Activated T-helper 17 cell treated with anti-CD3 and anti-CD28 coated beads, Interleukin-2, amount 50 U/mL, for 72 hours (primary cell): Measurements from ENCODE around the gene GHRHR. TPM values are rescaled to one million over a fixed set of nuclear protein-coding genes. Genes with fewer than 3 reads are reported as not detected.

Experiments
- ATAC-seq: fragments of 150-1000 bp; cut with Tn5 transposase; replicated peaks from 2 replicates; pipeline ENCODE4 v1.10.0; 2021; ENCODE audit warnings: mild to moderate bottlenecking, moderate library complexity
- H3K27ac Mint-ChIP-seq: one replicate; pipeline ENCODE4 v1.8.0; 2022; ENCODE audit warnings: mixed read lengths
- H3K27me3 Mint-ChIP-seq: one replicate; pipeline ENCODE4 v1.8.0; 2022; ENCODE audit warnings: mixed read lengths
- H3K36me3 Mint-ChIP-seq: one replicate; pipeline ENCODE4 v1.8.0; 2022; ENCODE audit warnings: low read depth, mild to moderate bottlenecking, mixed read lengths
- H3K4me1 Mint-ChIP-seq: one replicate; pipeline ENCODE4 v1.8.0; 2022; ENCODE audit warnings: mixed read lengths
- H3K4me3 Mint-ChIP-seq: one replicate; pipeline ENCODE4 v1.8.0; 2022; ENCODE audit warnings: mild to moderate bottlenecking, mixed read lengths
- H3K9me3 Mint-ChIP-seq: one replicate; pipeline ENCODE4 v1.8.0; 2022; ENCODE audit warnings: mixed read lengths
- total RNA-seq, 2 donors: library from RNA; stranded (reverse); gene quantifications; one replicate each; pipeline ENCODE4 v1.2.3, GENCODE V29; 2022

GHRHR gene
- total RNA-seq, 2 donors from 2014 or later, result not detected

GRCh38 chr7:30968747-30969603, 5.2 kb downstream of the GHRHR start:
- peaks cover 4% of the 10 kb centered on the region for H3K4me1 Mint-ChIP-seq
- H3K36me3 Mint-ChIP-seq, result no peaks in the 10 kb centered on the region
- no peak for ATAC-seq
- H3K9me3 Mint-ChIP-seq, result no peaks in the 10 kb centered on the region
- no peak overlapping the region for H3K27ac Mint-ChIP-seq
- no peak overlapping the region for H3K4me3 Mint-ChIP-seq
- peaks cover 34% of the 10 kb centered on the region for H3K27me3 Mint-ChIP-seq

- no peak overlapping the region for H3K4me3 Mint-ChIP-seq
- no peak for ATAC-seq
- H3K36me3 Mint-ChIP-seq, result no peaks in the 10 kb centered on the region
- no peaks in the 10 kb centered on the region for H3K9me3 Mint-ChIP-seq
- peaks cover 4% of the 10 kb centered on the region for H3K4me1 Mint-ChIP-seq
- peaks cover 30% of the 10 kb centered on the region for H3K27me3 Mint-ChIP-seq
- no peak overlapping the region for H3K27ac Mint-ChIP-seq
Observed at GRCh38 chr7:30969604-30969970, 5.8 kb downstream of the GHRHR start.

GRCh38 chr7:30970074-30970473, 6.3 kb downstream of the GHRHR start:
- H3K4me1 Mint-ChIP-seq, result peaks cover 4% of the 10 kb centered on the region
- no peaks in the 10 kb centered on the region for H3K9me3 Mint-ChIP-seq
- H3K27ac Mint-ChIP-seq, result no peak overlapping the region
- H3K4me3 Mint-ChIP-seq, result no peak overlapping the region
- peaks cover 30% of the 10 kb centered on the region for H3K27me3 Mint-ChIP-seq
- no peak for ATAC-seq
- no peaks in the 10 kb centered on the region for H3K36me3 Mint-ChIP-seq

- ATAC-seq, result no peak
- H3K27me3 Mint-ChIP-seq, result peaks cover 31% of the 10 kb centered on the region
- no peaks in the 10 kb centered on the region for H3K36me3 Mint-ChIP-seq
- H3K4me1 Mint-ChIP-seq, result peaks cover 4% of the 10 kb centered on the region
- H3K27ac Mint-ChIP-seq, result no peak overlapping the region
- no peaks in the 10 kb centered on the region for H3K9me3 Mint-ChIP-seq
- H3K4me3 Mint-ChIP-seq, result no peak overlapping the region
Observed at GRCh38 chr7:30970594-30971094, 6.9 kb downstream of the GHRHR start.

- Mint-ChIP-seq H3K9me3 (no peaks in the 10 kb centered on the region), H3K4me1 (peaks cover 4% of the 10 kb centered on the region), H3K4me3 (no peak overlapping the region), H3K27ac (no peak overlapping the region), H3K27me3 (peaks cover 35% of the 10 kb centered on the region), H3K36me3 (no peaks in the 10 kb centered on the region)
- no peak for ATAC-seq
Observed at GRCh38 chr7:30971440-30971839, 7.7 kb downstream of the GHRHR start.

GRCh38 chr7:30971840-30972563, 8.2 kb downstream of the GHRHR start:
- H3K27me3 Mint-ChIP-seq, result peaks cover 39% of the 10 kb centered on the region
- H3K36me3 Mint-ChIP-seq, result no peaks in the 10 kb centered on the region
- no peak for ATAC-seq
- no peaks in the 10 kb centered on the region for H3K9me3 Mint-ChIP-seq
- no peak overlapping the region for H3K4me3 Mint-ChIP-seq
- no peak overlapping the region for H3K27ac Mint-ChIP-seq
- peaks cover 4% of the 10 kb centered on the region for H3K4me1 Mint-ChIP-seq

GRCh38 chr7:30973292-30973691, 9.5 kb downstream of the GHRHR start:
- no peak for ATAC-seq
- Mint-ChIP-seq H3K9me3 (no peaks in the 10 kb centered on the region), H3K27ac (no peak overlapping the region), H3K4me3 (no peak overlapping the region), H3K4me1 (peaks cover under 1% of the 10 kb centered on the region), H3K36me3 (no peaks in the 10 kb centered on the region), H3K27me3 (peaks cover 40% of the 10 kb centered on the region)

GRCh38 chr7:30973791-30974604, 10.2 kb downstream of the GHRHR start:
- peak overlapping the region; percentile 37 for H3K27ac Mint-ChIP-seq
- H3K4me1 Mint-ChIP-seq, result no peaks in the 10 kb centered on the region
- no peaks in the 10 kb centered on the region for H3K36me3 Mint-ChIP-seq
- no peak for ATAC-seq
- H3K27me3 Mint-ChIP-seq, result peaks cover 43% of the 10 kb centered on the region
- no peaks in the 10 kb centered on the region for H3K9me3 Mint-ChIP-seq
- no peak overlapping the region for H3K4me3 Mint-ChIP-seq

GRCh38 chr7:30974605-30975255, 11.0 kb downstream of the GHRHR start:
- Mint-ChIP-seq H3K36me3 (no peaks in the 10 kb centered on the region), H3K27ac (peak overlapping the region; percentile 37), H3K4me3 (no peak overlapping the region), H3K4me1 (no peaks in the 10 kb centered on the region), H3K27me3 (peaks cover 48% of the 10 kb centered on the region), H3K9me3 (no peaks in the 10 kb centered on the region)
- peak; percentile 85 for ATAC-seq

- ATAC-seq, result no peak
- H3K4me1 Mint-ChIP-seq, result no peaks in the 10 kb centered on the region
- H3K27me3 Mint-ChIP-seq, result peaks cover 52% of the 10 kb centered on the region
- no peaks in the 10 kb centered on the region for H3K36me3 Mint-ChIP-seq
- H3K4me3 Mint-ChIP-seq, result no peak overlapping the region
- H3K9me3 Mint-ChIP-seq, result no peaks in the 10 kb centered on the region
- H3K27ac Mint-ChIP-seq, result no peak overlapping the region
Observed at GRCh38 chr7:30975256-30975899, 11.6 kb downstream of the GHRHR start.

- no peak overlapping the region for H3K4me3 Mint-ChIP-seq
- H3K4me1 Mint-ChIP-seq, result no peaks in the 10 kb centered on the region
- no peak overlapping the region for H3K27ac Mint-ChIP-seq
- H3K36me3 Mint-ChIP-seq, result no peaks in the 10 kb centered on the region
- no peaks in the 10 kb centered on the region for H3K9me3 Mint-ChIP-seq
- peaks cover 51% of the 10 kb centered on the region for H3K27me3 Mint-ChIP-seq
- ATAC-seq, result no peak
Observed at GRCh38 chr7:30976381-30976780, 12.6 kb downstream of the GHRHR start.

- no peak overlapping the region for H3K27ac Mint-ChIP-seq
- H3K4me1 Mint-ChIP-seq, result no peaks in the 10 kb centered on the region
- no peak for ATAC-seq
- peaks cover 49% of the 10 kb centered on the region for H3K27me3 Mint-ChIP-seq
- no peaks in the 10 kb centered on the region for H3K36me3 Mint-ChIP-seq
- no peaks in the 10 kb centered on the region for H3K9me3 Mint-ChIP-seq
- no peak overlapping the region for H3K4me3 Mint-ChIP-seq
Observed at GRCh38 chr7:30977222-30977621, 13.5 kb downstream of the GHRHR start.

GRCh38 chr7:30977896-30978564, 14.3 kb downstream of the GHRHR start:
- no peaks in the 10 kb centered on the region for H3K4me1 Mint-ChIP-seq
- peaks cover 44% of the 10 kb centered on the region for H3K27me3 Mint-ChIP-seq
- H3K36me3 Mint-ChIP-seq, result no peaks in the 10 kb centered on the region
- no peak for ATAC-seq
- no peaks in the 10 kb centered on the region for H3K9me3 Mint-ChIP-seq
- H3K4me3 Mint-ChIP-seq, result no peak overlapping the region
- H3K27ac Mint-ChIP-seq, result no peak overlapping the region
